ENCODE data around the gene DGKI.

Gene DGKI

GRCh38 chr7:137652721-137653120 is 194.1 kb downstream of the DGKI start:
- DNase-seq (ENCODE audit: low spot score), result no peak

GRCh38 chr7:137647905-137648565 is 198.7 kb downstream of the DGKI start:
- no peak for DNase-seq (ENCODE audit: low spot score)

GRCh38 chr7:137642472-137642871 is 204.3 kb downstream of the DGKI start:
- no peak for DNase-seq (ENCODE audit: low spot score)

GRCh38 chr7:137642031-137642430 is 204.7 kb downstream of the DGKI start:
- no peak for DNase-seq (ENCODE audit: low spot score)

GRCh38 chr7:137636376-137636775 is 210.4 kb downstream of the DGKI start:
- no peak for DNase-seq (ENCODE audit: low spot score)

- no peak for DNase-seq (ENCODE audit: low spot score)
Measured at GRCh38 chr7:137635874-137636273, 210.9 kb downstream of the DGKI start.

GRCh38 chr7:137635132-137635531 is 211.6 kb downstream of the DGKI start:
- DNase-seq (ENCODE audit: low spot score), result no peak

GRCh38 chr7:137634356-137634755 is 212.4 kb downstream of the DGKI start:
- no peak for DNase-seq (ENCODE audit: low spot score)

GRCh38 chr7:137633133-137633532 is 213.6 kb downstream of the DGKI start:
- no peak for DNase-seq (ENCODE audit: low spot score)

- no peak for DNase-seq (ENCODE audit: low spot score)
Measured at GRCh38 chr7:137628216-137628615, 218.6 kb downstream of the DGKI start.

- peak; percentile 49 for DNase-seq (ENCODE audit: low spot score)
Measured at GRCh38 chr7:137626469-137627067, 220.2 kb downstream of the DGKI start.

GRCh38 chr7:137625197-137625596 is 221.6 kb downstream of the DGKI start:
- DNase-seq (ENCODE audit: low spot score), result no peak

GRCh38 chr7:137619181-137619580 is 227.6 kb downstream of the DGKI start:
- DNase-seq (ENCODE audit: low spot score), result no peak

- no peak for DNase-seq (ENCODE audit: low spot score)
Measured at GRCh38 chr7:137618748-137619147, 228.0 kb downstream of the DGKI start.

GRCh38 chr7:137613006-137613525 is 233.7 kb downstream of the DGKI start:
- no peak for DNase-seq (ENCODE audit: low spot score)

- no peak for DNase-seq (ENCODE audit: low spot score)
Measured at GRCh38 chr7:137611606-137612005, 235.2 kb downstream of the DGKI start.

- no peak for DNase-seq (ENCODE audit: low spot score)
Measured at GRCh38 chr7:137609500-137609899, 237.3 kb downstream of the DGKI start.

GRCh38 chr7:137606061-137606674 is 240.6 kb downstream of the DGKI start:
- no peak for DNase-seq (ENCODE audit: low spot score)

GRCh38 chr7:137603043-137603442 is 243.7 kb downstream of the DGKI start:
- DNase-seq (ENCODE audit: low spot score), result no peak

- no peak for DNase-seq (ENCODE audit: low spot score)
Measured at GRCh38 chr7:137601642-137602041, 245.1 kb downstream of the DGKI start.

GRCh38 chr7:137597856-137598255 is 248.9 kb downstream of the DGKI start:
- no peak for DNase-seq (ENCODE audit: low spot score)

- no peak for DNase-seq (ENCODE audit: low spot score)
Measured at GRCh38 chr7:137593115-137593711, 253.6 kb downstream of the DGKI start.

Data from germinal center (tissue), 1 donor.